ENCODE measurements around the gene LAMB2. TPM values are rescaled to one million over a fixed set of nuclear protein-coding genes. Genes with fewer than 3 reads are reported as not detected.

The LAMB2 gene
- total RNA-seq, 3 donors from 2014 or later (not counting 1 experiment from before 2014, with no cell fraction given), result 0.75 to 1.7 (median 1.2) TPM

DNA sequence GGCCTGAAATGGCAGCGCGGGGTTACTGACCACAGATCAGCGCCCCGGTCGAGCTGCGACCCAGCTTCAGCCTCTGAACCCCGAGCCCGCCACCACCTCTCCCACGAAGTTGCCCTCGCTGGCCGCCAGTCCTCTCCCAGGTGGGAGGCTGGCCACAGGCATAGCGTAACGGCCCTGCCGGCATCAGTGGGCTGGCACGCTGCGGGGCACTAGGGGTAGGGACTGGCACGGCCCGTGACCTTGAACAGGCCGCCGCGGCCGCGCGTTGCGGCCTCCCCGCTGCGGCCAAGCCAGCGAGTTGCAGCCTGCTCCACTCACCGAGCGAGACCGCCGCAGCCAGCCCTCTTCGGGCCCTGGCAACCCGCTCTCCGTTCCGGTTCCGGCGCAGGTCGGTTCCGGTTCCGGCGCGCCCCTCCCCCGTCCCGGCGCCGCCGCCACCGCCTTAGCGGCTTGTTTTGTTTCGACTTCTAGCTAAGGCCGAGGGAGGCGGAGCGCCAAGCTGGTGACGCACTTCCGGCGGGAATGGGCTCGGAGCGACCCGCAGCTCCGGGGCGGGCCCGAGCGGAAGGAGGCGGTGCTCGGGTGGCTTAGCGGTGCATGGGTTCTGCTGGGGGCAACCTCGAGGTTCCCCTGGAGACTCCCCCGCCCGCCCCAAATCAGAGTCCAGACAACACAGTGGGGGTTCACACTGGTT, 12.3 kb downstream of the LAMB2 start, which contains the start of gene USP19:
Gene USP19 (minus strand): TSS at position 386 of the 694 bp plus-strand sequence. CDS start 1,678 bp downstream, outside the sequence.
- peaks cover 26% of the 10 kb centered on the region for H3K36me3 ChIP-seq (ENCODE audit: control insufficient read depth, insufficient read depth, low read length)
- intact Hi-C loops (cut with micrococcal nuclease), result loop anchor here (1.0 kb wide), 2 partner anchors 16 to 26 kb away; partner anchors contain the start of genes QARS1 and QRICH1
- Mint-ChIP-seq H3K27me3 (ENCODE audit: low read depth in 2 of 2) (no peaks in the 10 kb centered on the region), H3K27ac (peak within 1 kb of the TSS; percentile 81 to 87), H3K4me3 (peak within 1 kb of the TSS; percentile 77), H3K36me3 (no peaks in the 10 kb centered on the region), H3K4me1 (peaks cover 5 to 12% of the 10 kb centered on the region in 2 donors), H3K9me3 (no peaks in the 10 kb centered on the region)
- H3K27ac ChIP-seq (ENCODE audit: low read length), result peak within 1 kb of the TSS; percentile 95
- peak within 1 kb of the TSS; percentile 85 for H3K4me3 ChIP-seq (ENCODE audit: low read length)
- no peaks in the 10 kb centered on the region for H3K27me3 ChIP-seq (ENCODE audit: control insufficient read depth, insufficient read depth, low read length)
- peaks cover 24% of the 10 kb centered on the region for H3K4me1 ChIP-seq (ENCODE audit: control insufficient read depth, insufficient read depth, low read length)
- no peak for TF ChIP-seq CTCF (IDR thresholded peaks at IDR 0.05)
- DNase-seq (peak; percentile 91 to 98), ATAC-seq (peak; percentile 93 to 94 (median 93))
- no peaks in the 10 kb centered on the region for H3K9me3 ChIP-seq (ENCODE audit: control insufficient read depth, insufficient read depth, low read length)
- WGBS (ENCODE audit: insufficient coverage), result under 1% methylated on average over 70 of the region's 70 CpGs

GRCh38 chr3:49120096-49120437, 12.8 kb downstream of the LAMB2 start:
- no peaks in the 10 kb centered on the region for H3K27me3 ChIP-seq (ENCODE audit: control insufficient read depth, insufficient read depth, low read length)
- Mint-ChIP-seq H3K4me3 (peak overlapping the region; percentile 77), H3K27me3 (ENCODE audit: low read depth in 2 of 2) (no peaks in the 10 kb centered on the region), H3K27ac (peak overlapping the region; percentile 81 to 87), H3K4me1 (peaks cover 5 to 12% of the 10 kb centered on the region in 2 donors), H3K9me3 (no peaks in the 10 kb centered on the region), H3K36me3 (no peaks in the 10 kb centered on the region)
- no peaks in the 10 kb centered on the region for H3K9me3 ChIP-seq (ENCODE audit: control insufficient read depth, insufficient read depth, low read length)
- peak overlapping the region; percentile 95 for H3K27ac ChIP-seq (ENCODE audit: low read length)
- intact Hi-C loops (cut with micrococcal nuclease), result loop anchor here (1.0 kb wide), 2 partner anchors 16 to 26 kb away; partner anchors contain the start of genes QARS1 and QRICH1
- H3K36me3 ChIP-seq (ENCODE audit: control insufficient read depth, insufficient read depth, low read length), result peaks cover 31% of the 10 kb centered on the region
- H3K4me1 ChIP-seq (ENCODE audit: control insufficient read depth, insufficient read depth, low read length), result peaks cover 24% of the 10 kb centered on the region
- ATAC-seq, result peak in 1 of 3 donors; percentile 6
- peak overlapping the region; percentile 85 for H3K4me3 ChIP-seq (ENCODE audit: low read length)
- peak in 1 of 2 donors; percentile 39 for DNase-seq
- WGBS (ENCODE audit: insufficient coverage), result 0% methylated on average over 9 of the region's 9 CpGs
- no peak for TF ChIP-seq CTCF (IDR thresholded peaks at IDR 0.05)

DNA sequence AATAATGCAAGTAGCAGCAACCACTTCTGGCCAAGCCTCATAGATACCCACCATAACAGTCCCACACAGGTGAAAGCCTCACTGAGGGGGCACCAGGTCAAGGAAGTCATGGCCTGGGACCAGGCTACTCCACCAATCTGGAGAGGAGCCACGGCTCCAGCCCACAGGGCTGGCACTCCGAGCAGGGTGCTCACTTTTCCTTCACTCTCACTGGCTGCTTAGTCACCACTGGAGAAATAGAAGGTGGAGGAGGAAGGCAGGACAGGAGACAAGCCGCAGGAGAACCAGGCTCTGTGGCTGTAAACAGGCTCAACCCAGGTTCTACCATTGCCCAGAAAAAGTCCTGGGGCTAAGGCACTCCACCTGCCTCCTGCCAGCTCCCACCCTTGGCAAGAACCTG, 13.4 kb downstream of the LAMB2 start:
- H3K4me1 Mint-ChIP-seq, result peaks cover 5 to 12% of the 10 kb centered on the region in 2 donors
- intact Hi-C loops (cut with micrococcal nuclease), result no loop called here
- peak overlapping the region; percentile 81 to 87 for H3K27ac Mint-ChIP-seq
- no peak for DNase-seq
- H3K4me3 Mint-ChIP-seq, result peak overlapping the region; percentile 77
- 86% methylated on average over 1 of the region's 3 CpGs for WGBS (ENCODE audit: insufficient coverage)
- no peak for TF ChIP-seq CTCF (IDR thresholded peaks at IDR 0.05)
- ATAC-seq, result no peak
- Histone ChIP-seq H3K27ac (ENCODE audit: low read length) (peak overlapping the region; percentile 95), H3K4me3 (ENCODE audit: low read length) (no peak overlapping the region), H3K4me1 (ENCODE audit: control insufficient read depth, insufficient read depth, low read length) (peaks cover 24% of the 10 kb centered on the region), H3K27me3 (ENCODE audit: control insufficient read depth, insufficient read depth, low read length) (no peaks in the 10 kb centered on the region), H3K9me3 (ENCODE audit: control insufficient read depth, insufficient read depth, low read length) (no peaks in the 10 kb centered on the region), H3K36me3 (ENCODE audit: control insufficient read depth, insufficient read depth, low read length) (peaks cover 37% of the 10 kb centered on the region)
- H3K36me3 Mint-ChIP-seq, result no peaks in the 10 kb centered on the region
- no peaks in the 10 kb centered on the region for H3K27me3 Mint-ChIP-seq (ENCODE audit: low read depth in 2 of 2)
- H3K9me3 Mint-ChIP-seq, result no peaks in the 10 kb centered on the region
